ENCODE results near the gene HPSE2.

GRCh38 chr10:98567391-98568133 is 668.1 kb downstream of the HPSE2 start:
- TF ChIP-seq CTCF (IDR thresholded peaks at IDR 0.05 in 2 of 3, conservative IDR thresholded peaks at IDR 0.05 in 1 of 3; ENCODE audit: borderline replicate concordance in 1 of 3, insufficient read depth in 1 of 3, low read depth in 2 of 3, low read length in 2 of 3) (no peak), POLR2A (IDR thresholded peaks at IDR 0.05; ENCODE audit: borderline replicate concordance, extremely low read depth, insufficient read depth, insufficient read length) (no peak), RAD21 (IDR thresholded peaks at IDR 0.05; ENCODE audit: low read depth) (no peak)

Data from HCT116 (cell line).